SU-DHL-6 (cell line): Measurements from ENCODE around the gene FIBP.

Experiments used
- H2AFZ ChIP-seq: fragments of 200-600 bp; sonication (generic); 2 replicates; pipeline ENCODE4 v1.6.1; 2014; ENCODE audit warnings: low read depth, mild to moderate bottlenecking, moderate library complexity, mixed read lengths, antibody characterized with exemption, low read length; ENCODE audit not compliant: severe bottlenecking
- H3F3A ChIP-seq: fragments of 200-600 bp; shearing (Covaris generic); 2 replicates; pipeline ENCODE4 v1.6.0; 2016; ENCODE audit warnings: antibody characterized with exemption, mild to moderate bottlenecking; ENCODE audit not compliant: insufficient read depth
- H3K27ac ChIP-seq: fragments of 200-600 bp; sonication (generic); 2 replicates; pipeline ENCODE4 v1.5.1; 2016; ENCODE audit warnings: low read depth, mild to moderate bottlenecking, low read length, moderate library complexity, mixed read lengths
- H3K27me3 ChIP-seq: fragments of 200-600 bp; sonication (generic), shearing (Covaris generic); 2 replicates; pipeline ENCODE4 v1.6.0; 2014; ENCODE audit warnings: mild to moderate bottlenecking, low read length
- H3K36me3 ChIP-seq: fragments of 200-600 bp; sonication (generic); 2 replicates; pipeline ENCODE4 v1.6.1; 2014; ENCODE audit warnings: mild to moderate bottlenecking, low read length, mixed read lengths
- H3K4me2 ChIP-seq: fragments of 300-600, 200-600 bp; shearing (Covaris generic), sonication (generic); 2 replicates; pipeline ENCODE4 v1.6.0; 2014; ENCODE audit warnings: low read length, low read depth, mild to moderate bottlenecking; ENCODE audit not compliant: poor library complexity, severe bottlenecking
- H3K4me3 ChIP-seq: fragments of 200-600 bp; sonication (generic); 2 replicates; pipeline ENCODE4 v1.5.1; 2014; ENCODE audit warnings: antibody characterized with exemption, low read length, mild to moderate bottlenecking, mixed read lengths; ENCODE audit not compliant: insufficient read depth, poor library complexity, severe bottlenecking
- H3K79me2 ChIP-seq: fragments of 200-600 bp; sonication (generic); 2 replicates; pipeline ENCODE4 v1.6.1; 2014; ENCODE audit warnings: mild to moderate bottlenecking, low read length, moderate library complexity; ENCODE audit not compliant: insufficient read depth
- H3K9ac ChIP-seq: fragments of 200-600 bp; sonication (generic); 2 replicates; pipeline ENCODE4 v1.7.0; 2014; ENCODE audit warnings: mild to moderate bottlenecking, low read length
- H3K9me2 ChIP-seq: fragments of 200-600 bp; sonication (generic); replicated peaks from 2 replicates; pipeline ENCODE4 v1.6.1; 2014; ENCODE audit warnings: low read length; ENCODE audit not compliant: insufficient read depth
- H3K9me3 ChIP-seq: fragments of 200-600 bp; sonication (generic); 2 replicates; pipeline ENCODE4 v1.6.1; 2014; ENCODE audit warnings: low read length, mixed read lengths; ENCODE audit not compliant: insufficient read depth
- H4K20me1 ChIP-seq: fragments of 200-600 bp; sonication (generic); 2 replicates; pipeline ENCODE4 v1.6.1; 2014; ENCODE audit warnings: low read depth, mild to moderate bottlenecking, antibody characterized with exemption, low read length, moderate library complexity, mixed read lengths
- EZH2phosphoT487 ChIP-seq: fragments of 200-600 bp; sonication (generic), shearing (Covaris generic); conservative IDR thresholded peaks from 2 replicates; pipeline ENCODE4 v1.6.1; 2018; ENCODE audit warnings: mild to moderate bottlenecking, antibody characterized with exemption, low read length, moderate library complexity, mixed read lengths
- TF ChIP-seq, protein P1 (sequence below): fragments of 200-600 bp; sonication (generic); IDR thresholded peaks from one replicate; pipeline ENCODE4 v1.5.1; 2017; ENCODE audit warnings: antibody characterized with exemption, mild to moderate bottlenecking, low read length, moderate library complexity; ENCODE audit not compliant: insufficient read depth, poor library complexity, severe bottlenecking

FIBP gene

DNA sequence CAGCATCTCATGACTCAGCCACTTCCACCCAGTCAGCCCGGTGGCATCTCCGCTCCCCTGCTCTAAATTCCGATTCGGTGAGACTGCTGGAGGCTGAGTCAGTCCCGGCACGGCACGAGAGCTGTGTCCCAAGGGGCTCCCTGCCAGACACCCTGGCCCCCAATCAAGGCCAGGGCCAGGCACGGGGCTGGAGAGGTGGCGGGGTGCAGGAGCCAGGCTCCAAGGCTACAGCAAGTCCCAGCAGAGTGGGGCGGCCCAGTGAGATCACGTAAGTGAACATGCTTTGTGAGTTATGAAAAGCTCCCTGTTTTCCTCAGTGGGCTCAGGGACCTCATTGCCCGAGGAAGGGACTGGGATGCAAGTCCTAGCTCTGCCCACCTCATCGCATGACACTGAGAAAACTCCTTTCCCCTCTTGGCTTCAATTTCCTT lies 27.6 kb upstream of the FIBP start:
- Histone ChIP-seq H3K4me2 (no peak overlapping the region), H4K20me1 (no peaks in the 10 kb centered on the region), H3K27ac (no peak overlapping the region), H3K9me3 (no peaks in the 10 kb centered on the region), H3K79me2 (no peaks in the 10 kb centered on the region), H3K27me3 (no peaks in the 10 kb centered on the region), H3K4me3 (no peak overlapping the region), H3K9ac (no peak overlapping the region), H3F3A (no peaks in the 10 kb centered on the region), H3K9me2 (no peaks in the 10 kb centered on the region), H3K36me3 (no peaks in the 10 kb centered on the region), H2AFZ (no peak overlapping the region)
- TF ChIP-seq, protein P1, sequence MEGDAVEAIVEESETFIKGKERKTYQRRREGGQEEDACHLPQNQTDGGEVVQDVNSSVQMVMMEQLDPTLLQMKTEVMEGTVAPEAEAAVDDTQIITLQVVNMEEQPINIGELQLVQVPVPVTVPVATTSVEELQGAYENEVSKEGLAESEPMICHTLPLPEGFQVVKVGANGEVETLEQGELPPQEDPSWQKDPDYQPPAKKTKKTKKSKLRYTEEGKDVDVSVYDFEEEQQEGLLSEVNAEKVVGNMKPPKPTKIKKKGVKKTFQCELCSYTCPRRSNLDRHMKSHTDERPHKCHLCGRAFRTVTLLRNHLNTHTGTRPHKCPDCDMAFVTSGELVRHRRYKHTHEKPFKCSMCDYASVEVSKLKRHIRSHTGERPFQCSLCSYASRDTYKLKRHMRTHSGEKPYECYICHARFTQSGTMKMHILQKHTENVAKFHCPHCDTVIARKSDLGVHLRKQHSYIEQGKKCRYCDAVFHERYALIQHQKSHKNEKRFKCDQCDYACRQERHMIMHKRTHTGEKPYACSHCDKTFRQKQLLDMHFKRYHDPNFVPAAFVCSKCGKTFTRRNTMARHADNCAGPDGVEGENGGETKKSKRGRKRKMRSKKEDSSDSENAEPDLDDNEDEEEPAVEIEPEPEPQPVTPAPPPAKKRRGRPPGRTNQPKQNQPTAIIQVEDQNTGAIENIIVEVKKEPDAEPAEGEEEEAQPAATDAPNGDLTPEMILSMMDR: no peak
- TF ChIP-seq EZH2phosphoT487: no peak

DNA sequence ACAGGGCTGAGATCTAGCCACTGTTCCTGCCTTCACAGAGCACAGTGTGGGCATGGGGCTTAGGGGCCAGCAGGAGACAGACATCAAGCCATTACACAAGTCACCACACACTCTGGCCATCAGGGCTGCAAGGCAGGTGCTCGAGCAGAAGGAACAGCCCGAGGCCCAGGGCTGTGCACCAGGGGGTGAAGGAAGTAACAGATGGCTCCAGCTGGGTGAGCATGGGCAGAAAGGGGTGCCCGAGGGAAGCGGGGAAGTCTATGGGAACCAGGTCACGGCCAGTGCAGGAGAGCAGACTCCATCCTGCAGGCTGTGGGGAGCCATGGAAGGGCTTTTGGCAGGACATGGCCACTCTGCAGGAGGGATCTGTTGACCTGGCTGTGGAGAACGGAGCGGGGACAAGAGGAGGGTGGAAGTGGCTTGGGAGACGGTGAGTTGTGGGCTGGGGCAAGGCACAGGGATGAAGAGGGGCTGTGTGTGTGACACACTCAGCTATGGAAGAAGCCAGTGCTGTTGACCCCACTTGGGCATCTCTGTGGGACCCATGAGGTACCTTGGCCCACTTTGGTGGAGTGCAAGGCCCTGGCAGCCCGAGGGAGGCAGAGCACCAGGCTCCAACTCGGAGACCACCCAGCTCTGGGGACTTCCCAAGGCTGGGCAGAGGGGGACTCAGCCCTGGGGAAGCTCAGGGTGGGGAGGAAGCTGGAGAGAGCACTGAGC lies 27.0 kb upstream of the FIBP start:
- no peaks in the 10 kb centered on the region for H3K9me3 ChIP-seq
- no peak overlapping the region for H3K9ac ChIP-seq
- no peak overlapping the region for H3K4me3 ChIP-seq
- H3K27me3 ChIP-seq: no peaks in the 10 kb centered on the region
- no peak overlapping the region for H3K4me2 ChIP-seq
- no peaks in the 10 kb centered on the region for H3K9me2 ChIP-seq
- no peaks in the 10 kb centered on the region for H3F3A ChIP-seq
- H3K36me3 ChIP-seq: no peaks in the 10 kb centered on the region
- TF ChIP-seq, protein P1: no peak
- no peak for TF ChIP-seq EZH2phosphoT487
- no peak overlapping the region for H3K27ac ChIP-seq
- H4K20me1 ChIP-seq: no peaks in the 10 kb centered on the region
- H2AFZ ChIP-seq: no peak overlapping the region
- H3K79me2 ChIP-seq: no peaks in the 10 kb centered on the region

DNA sequence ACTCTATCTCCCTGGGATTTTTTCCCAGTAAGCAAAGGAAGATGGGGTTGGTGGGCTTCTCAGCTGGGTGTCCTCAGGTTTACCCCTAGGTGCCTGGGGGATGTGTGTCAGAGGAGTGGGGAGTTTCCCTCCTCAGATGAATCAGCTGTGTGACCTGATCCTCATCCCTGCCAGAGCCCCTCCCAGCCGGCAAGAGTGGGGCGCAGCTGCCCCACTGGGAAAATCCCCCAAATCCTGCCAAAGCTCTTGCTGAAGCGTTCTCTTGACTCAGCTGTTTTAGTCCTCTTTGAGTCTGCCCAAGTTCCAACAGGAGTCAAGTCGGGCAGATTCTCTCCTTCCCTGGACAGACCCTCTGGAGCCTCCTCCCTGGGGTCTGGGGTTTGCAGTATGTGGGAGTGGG lies 24.6 kb upstream of the FIBP start:
- Histone ChIP-seq H3K27me3 (no peaks in the 10 kb centered on the region), H3K9me2 (no peaks in the 10 kb centered on the region), H3K9ac (no peak overlapping the region), H3K9me3 (no peaks in the 10 kb centered on the region), H3K36me3 (no peaks in the 10 kb centered on the region), H3K4me2 (no peak overlapping the region), H2AFZ (no peak overlapping the region), H4K20me1 (no peaks in the 10 kb centered on the region), H3K4me3 (no peak overlapping the region), H3F3A (no peaks in the 10 kb centered on the region), H3K79me2 (no peaks in the 10 kb centered on the region), H3K27ac (no peak overlapping the region)
- TF ChIP-seq, protein P1: no peak
- TF ChIP-seq EZH2phosphoT487: no peak
